ENCODE results near the gene CD83.

CD83 gene

GRCh38 chr6:14134211-14134910 is 16.8 kb downstream of the CD83 start:
- no peaks in the 10 kb centered on the region for H3K27me3 ChIP-seq (ENCODE audit: control insufficient read depth, low read length)
- peaks cover 3% of the 10 kb centered on the region for H3K4me1 ChIP-seq (ENCODE audit: control insufficient read depth, low read length)
- TF ChIP-seq CTCF (IDR thresholded peaks at IDR 0.05; ENCODE audit: low read depth, low read length, poor library complexity, severe bottlenecking) (no peak), EZH2phosphoT487 (IDR thresholded peaks at IDR 0.05; ENCODE audit: borderline replicate concordance, low read length) (no peak)
- H3K27ac ChIP-seq (ENCODE audit: low read depth, low read length), result no peak overlapping the region
- H3K36me3 ChIP-seq (ENCODE audit: control insufficient read depth, low read length), result peaks cover 73% of the 10 kb centered on the region
- no peaks in the 10 kb centered on the region for H3K9me3 ChIP-seq (ENCODE audit: control insufficient read depth, insufficient read depth, low read length)
- 0 out of 2 replicates have a peak, but pooled peaks cover 8% of the 10 kb centered on the region for H3F3A ChIP-seq (ENCODE audit: control insufficient read depth, insufficient read depth)
- peaks cover 4% of the 10 kb centered on the region; the same call in 1 of the 2 replicates for H4K20me1 ChIP-seq (ENCODE audit: control insufficient read depth, insufficient read depth, low read depth, low read length)
- H3K79me2 ChIP-seq (ENCODE audit: control insufficient read depth, low read length), result peaks cover 43% of the 10 kb centered on the region
- no peak overlapping the region for H3K4me2 ChIP-seq (ENCODE audit: low read length)
- H3K4me3 ChIP-seq (ENCODE audit: low read length), result no peak overlapping the region
- H3K9me2 ChIP-seq (replicated peaks; ENCODE audit: control insufficient read depth, low read length), result no peaks in the 10 kb centered on the region

- H3K4me2 ChIP-seq (ENCODE audit: low read length), result no peak overlapping the region
- no peak overlapping the region for H3K27ac ChIP-seq (ENCODE audit: low read depth, low read length)
- H3K9me2 ChIP-seq (replicated peaks; ENCODE audit: control insufficient read depth, low read length), result no peaks in the 10 kb centered on the region
- no peaks in the 10 kb centered on the region for H3K4me1 ChIP-seq (ENCODE audit: control insufficient read depth, low read length)
- 0 out of 2 replicates have a peak, but pooled peaks cover 11% of the 10 kb centered on the region for H3F3A ChIP-seq (ENCODE audit: control insufficient read depth, insufficient read depth)
- H3K79me2 ChIP-seq (ENCODE audit: control insufficient read depth, low read length), result peaks cover 26% of the 10 kb centered on the region
- H3K9me3 ChIP-seq (ENCODE audit: control insufficient read depth, insufficient read depth, low read length), result no peaks in the 10 kb centered on the region
- peaks cover 56% of the 10 kb centered on the region for H3K36me3 ChIP-seq (ENCODE audit: control insufficient read depth, low read length)
- no peak overlapping the region for H3K4me3 ChIP-seq (ENCODE audit: low read length)
- no peaks in the 10 kb centered on the region; the same call in 1 of the 2 replicates for H4K20me1 ChIP-seq (ENCODE audit: control insufficient read depth, insufficient read depth, low read depth, low read length)
- no peaks in the 10 kb centered on the region for H3K27me3 ChIP-seq (ENCODE audit: control insufficient read depth, low read length)
- TF ChIP-seq CTCF (IDR thresholded peaks at IDR 0.05; ENCODE audit: low read depth, low read length, poor library complexity, severe bottlenecking) (no peak), EZH2phosphoT487 (IDR thresholded peaks at IDR 0.05; ENCODE audit: borderline replicate concordance, low read length) (no peak)
These were observed 18.4 kb downstream of the CD83 start for GRCh38 chr6:14135893-14136539.

GRCh38 chr6:14138701-14139215 is 21.2 kb downstream of the CD83 start:
- Histone ChIP-seq H3K4me1 (ENCODE audit: control insufficient read depth, low read length) (no peaks in the 10 kb centered on the region), H3K9me3 (ENCODE audit: control insufficient read depth, insufficient read depth, low read length) (no peaks in the 10 kb centered on the region), H3K27me3 (ENCODE audit: control insufficient read depth, low read length) (no peaks in the 10 kb centered on the region), H3K79me2 (ENCODE audit: control insufficient read depth, low read length) (peaks cover 3% of the 10 kb centered on the region), H3F3A (ENCODE audit: control insufficient read depth, insufficient read depth) (0 out of 2 replicates have a peak, but pooled peaks cover 18% of the 10 kb centered on the region), H3K27ac (ENCODE audit: low read depth, low read length) (no peak overlapping the region), H3K9me2 (replicated peaks; ENCODE audit: control insufficient read depth, low read length) (no peaks in the 10 kb centered on the region), H4K20me1 (ENCODE audit: control insufficient read depth, insufficient read depth, low read depth, low read length) (no peaks in the 10 kb centered on the region), H3K4me3 (ENCODE audit: low read length) (no peak overlapping the region), H3K36me3 (ENCODE audit: control insufficient read depth, low read length) (peaks cover 29% of the 10 kb centered on the region), H3K4me2 (ENCODE audit: low read length) (no peak overlapping the region)
- no peak for TF ChIP-seq CTCF (IDR thresholded peaks at IDR 0.05; ENCODE audit: low read depth, low read length, poor library complexity, severe bottlenecking)
- no peak for TF ChIP-seq EZH2phosphoT487 (IDR thresholded peaks at IDR 0.05; ENCODE audit: borderline replicate concordance, low read length)

Measured in DOHH2 (cell line).